ENCODE results near the gene MTHFD2L. TPM values are rescaled to one million over a fixed set of nuclear protein-coding genes. Genes with fewer than 3 reads are reported as not detected.
"Not testable (repeated sequence)": the region's sequence is repeated elsewhere in the genome, so short reads cannot be mapped to it uniquely, and the experiment has no call there.

MTHFD2L gene
- polyA plus RNA-seq, 1 donor from 2014 or later: 43.5 TPM

- no peak overlapping the region for H3K4me3 ChIP-seq (ENCODE audit: low read length)
- H3K9me3 ChIP-seq (ENCODE audit: low read length): no peaks in the 10 kb centered on the region
- no peaks in the 10 kb centered on the region for H3K36me3 ChIP-seq (ENCODE audit: insufficient read depth, low read length)
- no peak overlapping the region for H3K27ac ChIP-seq (ENCODE audit: low read length)
- no peaks in the 10 kb centered on the region for H3F3A ChIP-seq (ENCODE audit: insufficient read depth, low read length, poor library complexity, severe bottlenecking)
- no peak overlapping the region for H3K9ac ChIP-seq (ENCODE audit: low read length)
- no peak overlapping the region for H2AFZ ChIP-seq (ENCODE audit: low read depth, low read length)
- no peak overlapping the region for H3K4me2 ChIP-seq (ENCODE audit: low read length)
- H4K20me1 ChIP-seq (ENCODE audit: insufficient read depth): no peaks in the 10 kb centered on the region
- H3K27me3 ChIP-seq (ENCODE audit: insufficient read depth, low read depth, low read length): no peaks in the 10 kb centered on the region
- H3K79me2 ChIP-seq (replicated peaks; ENCODE audit: insufficient read depth, low read length): no peaks in the 10 kb centered on the region
- TF ChIP-seq REST (IDR thresholded peaks at IDR 0.05; ENCODE audit: borderline replicate concordance) (no peak), MXI1 (conservative IDR thresholded peaks at IDR 0.05; ENCODE audit: poor library complexity, severe bottlenecking) (no peak), CTCF (IDR thresholded peaks at IDR 0.05; ENCODE audit: poor library complexity, severe bottlenecking) (no peak), POLR2AphosphoS5 (IDR thresholded peaks at IDR 0.05) (no peak), TAF1 (IDR thresholded peaks at IDR 0.05; ENCODE audit: low read depth) (no peak), EZH2 (IDR thresholded peaks at IDR 0.05; ENCODE audit: borderline replicate concordance, insufficient read depth, low read length, poor library complexity, severe bottlenecking) (no peak), RAD21 (conservative IDR thresholded peaks at IDR 0.05) (no peak), EP300 (conservative IDR thresholded peaks at IDR 0.05; ENCODE audit: poor library complexity, severe bottlenecking) (no peak), SMC3 (conservative IDR thresholded peaks at IDR 0.05; ENCODE audit: poor library complexity) (no peak)
- no peaks in the 10 kb centered on the region for H3K9me2 ChIP-seq (ENCODE audit: insufficient read depth, low read length)
These were observed 32.9 kb upstream of the MTHFD2L start for GRCh38 chr4:74125029-74125428.

GRCh38 chr4:74127745-74128144 is 30.2 kb upstream of the MTHFD2L start:
- Histone ChIP-seq H3F3A (ENCODE audit: insufficient read depth, low read length, poor library complexity, severe bottlenecking) (no peaks in the 10 kb centered on the region), H2AFZ (ENCODE audit: low read depth, low read length) (no peak overlapping the region), H4K20me1 (ENCODE audit: insufficient read depth) (no peaks in the 10 kb centered on the region), H3K79me2 (replicated peaks; ENCODE audit: insufficient read depth, low read length) (no peaks in the 10 kb centered on the region), H3K4me2 (ENCODE audit: low read length) (no peak overlapping the region), H3K27ac (ENCODE audit: low read length) (no peak overlapping the region), H3K9ac (ENCODE audit: low read length) (no peak overlapping the region), H3K4me3 (ENCODE audit: low read length) (no peak overlapping the region), H3K27me3 (ENCODE audit: insufficient read depth, low read depth, low read length) (no peaks in the 10 kb centered on the region), H3K9me2 (ENCODE audit: insufficient read depth, low read length) (no peaks in the 10 kb centered on the region), H3K9me3 (ENCODE audit: low read length) (no peaks in the 10 kb centered on the region), H3K36me3 (ENCODE audit: insufficient read depth, low read length) (no peaks in the 10 kb centered on the region)
- TF ChIP-seq CTCF (IDR thresholded peaks at IDR 0.05; ENCODE audit: poor library complexity, severe bottlenecking) (no peak), TAF1 (IDR thresholded peaks at IDR 0.05; ENCODE audit: low read depth) (no peak), POLR2AphosphoS5 (IDR thresholded peaks at IDR 0.05) (no peak), EZH2 (IDR thresholded peaks at IDR 0.05; ENCODE audit: borderline replicate concordance, insufficient read depth, low read length, poor library complexity, severe bottlenecking) (no peak), SMC3 (conservative IDR thresholded peaks at IDR 0.05; ENCODE audit: poor library complexity) (no peak), EP300 (conservative IDR thresholded peaks at IDR 0.05; ENCODE audit: poor library complexity, severe bottlenecking) (no peak), REST (IDR thresholded peaks at IDR 0.05; ENCODE audit: borderline replicate concordance) (no peak)

GRCh38 chr4:74130843-74131242 is 27.1 kb upstream of the MTHFD2L start:
- not testable (repeated sequence) for H3K36me3 ChIP-seq (ENCODE audit: insufficient read depth, low read length); H3K9me3 ChIP-seq (ENCODE audit: low read length); H3K27ac ChIP-seq (ENCODE audit: low read length); H3K9ac ChIP-seq (ENCODE audit: low read length); H3K27me3 ChIP-seq (ENCODE audit: insufficient read depth, low read depth, low read length); H3K9me2 ChIP-seq (ENCODE audit: insufficient read depth, low read length); H4K20me1 ChIP-seq (ENCODE audit: insufficient read depth); H3K4me3 ChIP-seq (ENCODE audit: low read length); H3F3A ChIP-seq (ENCODE audit: insufficient read depth, low read length, poor library complexity, severe bottlenecking); H3K79me2 ChIP-seq (replicated peaks; ENCODE audit: insufficient read depth, low read length); H3K4me2 ChIP-seq (ENCODE audit: low read length); H2AFZ ChIP-seq (ENCODE audit: low read depth, low read length)

All from neural cell (in vitro differentiated cells).